HepG2 (cell line): Measurements from ENCODE around the gene NUP62. TPM values are rescaled to one million over a fixed set of nuclear protein-coding genes. Genes with fewer than 3 reads are reported as not detected.

ENCODE experiments used
- ATAC-seq: fragments of 200-7000 bp; cut with Tn5 transposase; 3 replicates; pipeline ENCODE4 v1.9.1; 2020; ENCODE audit warnings: mild to moderate bottlenecking, moderate library complexity
- BruUV-seq: library from RNA; stranded (reverse); fragments of 400-500 nt; replicated peaks from 2 replicates; lab custom pipeline; 2021; lab: Mats Ljungman, UMichigan
- CTCF ChIA-PET: fragments of 300-600 bp; formaldehyde crosslinking; extraction: SDS; loops from one replicate; lab custom pipeline; 2021; ENCODE audit warnings: low total read pairs, inconsistent platforms, low intra/inter-chr PET ratio; lab: Yijun Ruan, JAX
- POLR2A ChIA-PET: fragments of 350-600 bp; sonication (Branson Sonifier 250); formaldehyde crosslinking; loops from one replicate; lab custom pipeline; 2020; ENCODE audit warnings: antibody characterized with exemption, inconsistent platforms; lab: Yijun Ruan, JAX
- DNase-seq: peaks from one replicate; pipeline ENCODE4 v3.0.0-alpha.2; 2015; ENCODE audit warnings: low spot score
- FAIRE-seq: peaks from 3 replicates; lab custom pipeline; 2011; peaks lifted over from hg19 to GRCh38; lab: Jason Lieb, UNC
- H2AFZ ChIP-seq: one replicate; pipeline ENCODE4 v1.6.1; 2011; ENCODE audit warnings: low read length, inconsistent platforms
- H3K27ac ChIP-seq: fragments of 300-600 bp; 3 replicates; pipeline ENCODE4 v1.8.0; 2011; ENCODE audit warnings: mixed run types, mild to moderate bottlenecking, mixed read lengths, low read length, inconsistent platforms; ENCODE audit not compliant: insufficient read depth; ENCODE audit errors: extremely low read length
- H3K27me3 ChIP-seq, 2 experiments: fragments of 200-600 bp in 1 of 2; 2 replicates in 1 of 2; 3 replicates in 1 of 2; pipeline versions ENCODE4 v1.6.0 to v1.8.0; 2011; ENCODE audit warnings: low read length in 2 of 2, mild to moderate bottlenecking in 2 of 2, moderate library complexity in 2 of 2, inconsistent platforms in 1 of 2; ENCODE audit not compliant: insufficient read depth in 2 of 2, control insufficient read depth in 1 of 2
- H3K36me3 ChIP-seq, 2 experiments: fragments of 200-600 bp in 1 of 2; replicated peaks in 1 of 2; 2 replicates in 1 of 2; 3 replicates in 1 of 2; pipeline versions ENCODE4 v1.5.1 to v1.8.0; 2011; ENCODE audit warnings: low read length in 2 of 2, inconsistent platforms in 1 of 2; ENCODE audit not compliant: insufficient read depth in 2 of 2, control insufficient read depth in 1 of 2
- H3K4me1 ChIP-seq: 2 replicates; pipeline ENCODE4 v1.5.1; 2012; ENCODE audit warnings: low read length, inconsistent platforms; ENCODE audit not compliant: insufficient read depth
- H3K4me2 ChIP-seq: 2 replicates; pipeline ENCODE4 v1.6.0; 2011; ENCODE audit warnings: low read depth, low read length, inconsistent platforms
- H3K4me3 ChIP-seq, 3 experiments: fragments of 200-600 bp in 1 of 3; sonication (generic), shearing (Covaris generic) in 1 of 3; replicated peaks in 1 of 3; 2 replicates each; pipeline ENCODE4 v1.5.1; 2011 to 2016; ENCODE audit warnings: low read length in 3 of 3, inconsistent platforms in 2 of 3, low read depth in 2 of 3, mild to moderate bottlenecking in 2 of 3, control low read depth in 1 of 3, mixed read lengths in 1 of 3; ENCODE audit not compliant: insufficient read depth in 1 of 3
- H3K79me2 ChIP-seq: one replicate; pipeline ENCODE4 v1.6.1; 2011; ENCODE audit warnings: low read length, inconsistent platforms; ENCODE audit not compliant: insufficient read depth
- H3K9ac ChIP-seq: 2 replicates; pipeline ENCODE4 v1.6.0; 2011; ENCODE audit warnings: mild to moderate bottlenecking, low read depth, low read length, inconsistent platforms; ENCODE audit not compliant: insufficient read depth
- H3K9me3 ChIP-seq: 2 replicates; pipeline ENCODE4 v1.5.1; 2012; ENCODE audit warnings: mild to moderate bottlenecking, low read length
- H4K20me1 ChIP-seq: 2 replicates; pipeline ENCODE4 v1.6.0; 2011; ENCODE audit warnings: inconsistent platforms, mild to moderate bottlenecking, low read length, moderate library complexity; ENCODE audit not compliant: insufficient read depth
- AGO2 ChIP-seq: fragments of 200-400 bp; formaldehyde crosslinking; optimal IDR thresholded peaks from 2 replicates; pipeline ENCODE3; 2017; ENCODE audit warnings: mild to moderate bottlenecking, low read depth, low read length, moderate library complexity
- NRL ChIP-seq: sonication (generic); formaldehyde crosslinking; IDR thresholded peaks from 2 replicates; pipeline ENCODE4 v1.5.0; 2020; ENCODE audit warnings: missing genetic modification reagents, mild to moderate bottlenecking, moderate library complexity, borderline replicate concordance
- TEAD2 ChIP-seq: sonication (generic); formaldehyde crosslinking; IDR thresholded peaks from 2 replicates; pipeline ENCODE4 v1.9.0; 2021; ENCODE audit warnings: missing genetic modification reagents
- ZBTB8A ChIP-seq: sonication (generic); formaldehyde crosslinking; IDR thresholded peaks from 2 replicates; pipeline ENCODE4 v1.4.0; 2020; ENCODE audit warnings: mild to moderate bottlenecking, low read depth, missing genetic modification reagents, borderline replicate concordance
- ZKSCAN1 ChIP-seq: fragments of 150-350 bp; IDR thresholded peaks from 2 replicates; pipeline ENCODE4 v1.6.1; 2014; ENCODE audit warnings: low read length
- ZNF30 ChIP-seq: sonication (generic); formaldehyde crosslinking; IDR thresholded peaks from 2 replicates; pipeline ENCODE4 v1.5.0; 2020; ENCODE audit warnings: mild to moderate bottlenecking, missing genetic modification reagents
- ZNF337 ChIP-seq: sonication (generic); formaldehyde crosslinking; IDR thresholded peaks from 2 replicates; pipeline ENCODE4 v1.5.1; 2020; ENCODE audit warnings: missing genetic modification reagents, low read depth, mild to moderate bottlenecking, borderline replicate concordance
- ZNF460 ChIP-seq: sonication (generic); formaldehyde crosslinking; IDR thresholded peaks from 2 replicates; pipeline ENCODE4 v1.5.1; 2020; ENCODE audit warnings: missing genetic modification reagents, mild to moderate bottlenecking, borderline replicate concordance
- ZNF577 ChIP-seq: sonication (generic); formaldehyde crosslinking; IDR thresholded peaks from 2 replicates; pipeline ENCODE4 v1.4.0; 2020; ENCODE audit warnings: mild to moderate bottlenecking, low read depth, missing genetic modification reagents, borderline replicate concordance
- ZNF703 ChIP-seq: sonication (generic); formaldehyde crosslinking; IDR thresholded peaks from 2 replicates; pipeline ENCODE4 v1.5.1; 2020; ENCODE audit warnings: missing genetic modification reagents, mild to moderate bottlenecking, moderate library complexity, borderline replicate concordance
- WGBS: methylation state at CpG from one replicate; pipeline ENCODE4 v1.1.6; 2017; ENCODE audit warnings: low lambda C conversion rate; 5-methylcytosine and 5-hydroxymethylcytosine counted together
- in situ Hi-C: cut with HindIII; loops from 2 replicates; pipeline ENCODE4 v1.10.0; 2017; ENCODE audit warnings: low pct_unique_long_range_greater_than_20kb; ENCODE audit not compliant: extremely low pct_ligation_motif_present
- intact Hi-C: fragments of 100-400 bp; cut with micrococcal nuclease; formaldehyde crosslinking; loops from one replicate; pipeline ENCODE4 v1.10.0; 2022; ENCODE audit not compliant: unreplicated experiment
- polyA plus RNA-seq, 8 experiments: library from polyadenylated mRNA; depleted of rRNA in 3 of 8; stranded (reverse) in 7 of 8; unstranded in 1 of 8; fragments of >200 nt; fragmentation: Illumina TruSeq in 4 of 8; extraction: Trizol in 4 of 8; gene quantifications; 2 replicates each; pipeline versions ENCODE4 v1.2.1 to v1.2.3, GENCODE V29; 2011 to 2016; ENCODE audit warnings: low read depth in 4 of 8, missing spikeins in 1 of 8, mixed read lengths in 1 of 8; ENCODE audit not compliant: insufficient read depth in 1 of 8
- total RNA-seq, 5 experiments: library from RNA; depleted of rRNA; stranded (reverse); fragments of >200 nt; fragmentation: Illumina TruSeq; extraction: Trizol; gene quantifications; 2 replicates each; pipeline ENCODE4 v1.2.3, GENCODE V29; 2016; ENCODE audit warnings: low read depth in 1 of 5
- TF ChIP-seq, protein P1 (sequence below): sonication (generic); formaldehyde crosslinking; IDR thresholded peaks from 2 replicates; pipeline ENCODE4 v1.8.1; 2023; ENCODE audit warnings: mild to moderate bottlenecking, inconsistent platforms, moderate library complexity, missing genetic modification reagents, borderline replicate concordance
- TF ChIP-seq, protein P2 (sequence below): sonication (generic); formaldehyde crosslinking; IDR thresholded peaks from 2 replicates; pipeline ENCODE4 v1.5.0; 2020; ENCODE audit warnings: missing genetic modification reagents, mild to moderate bottlenecking, borderline replicate concordance

Gene NUP62
- total and polyA plus RNA-seq, 2 of the 13 experiments (the other 11 are each of a cell fraction or from before 2014, with no cell fraction given), result 16.5 to 41.5 TPM

DNA sequence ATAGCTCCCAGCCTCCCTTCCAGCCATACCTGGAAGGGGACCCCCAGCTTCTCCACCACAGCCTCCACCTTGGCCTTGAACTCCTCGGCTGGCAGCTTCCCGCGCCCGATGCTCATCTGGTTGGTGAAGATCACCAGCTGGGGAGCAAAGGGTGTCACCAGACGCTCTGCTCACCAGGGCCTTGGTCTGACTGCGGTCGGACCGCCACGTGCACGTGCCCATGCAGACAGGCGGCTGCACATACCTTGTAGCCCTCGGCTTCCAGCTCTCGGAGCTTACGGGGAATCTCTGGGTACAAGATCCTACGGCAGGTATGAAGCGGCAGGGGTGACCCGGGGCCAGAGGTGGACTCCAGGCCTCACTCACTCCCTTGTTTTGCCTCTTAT lies 65.4 kb downstream of the NUP62 start:
- BruUV-seq, result no TSS peak
- in situ Hi-C loops (no loop called here), intact Hi-C loops (no loop called here)
- H3K4me3 ChIP-seq, result no peak overlapping the region
- H3K9ac ChIP-seq, result no peak overlapping the region
- ATAC-seq (no peak), DNase-seq (no peak), FAIRE-seq (no peak)
- H3K27ac ChIP-seq, result no peak overlapping the region
- no peak overlapping the region for H3K4me2 ChIP-seq
- H2AFZ ChIP-seq, result no peak overlapping the region
- peaks cover 16% of the 10 kb centered on the region for H3K79me2 ChIP-seq
- POLR2A ChIA-PET, result interaction anchor here (2.4 kb wide), 1 partner anchor 13 kb away, joined by 24 read pairs; the partner anchor contains the start of gene PTOV1
- TF ChIP-seq AGO2, result peak; percentile 48
- no peak for TF ChIP-seq ZBTB8A
- WGBS, result 99% methylated on average over 8 of the region's 17 CpGs
- peaks cover 42% of the 10 kb centered on the region for H3K4me1 ChIP-seq
- CTCF ChIA-PET, result no interaction called here
- peaks cover 14 to 39% of the 10 kb centered on the region in 2 experiments for H3K36me3 ChIP-seq
- no peaks in the 10 kb centered on the region; a peak in 1 of 5 replicates for H3K27me3 ChIP-seq
- peaks cover 6% of the 10 kb centered on the region for H4K20me1 ChIP-seq
- H3K9me3 ChIP-seq, result no peaks in the 10 kb centered on the region

DNA sequence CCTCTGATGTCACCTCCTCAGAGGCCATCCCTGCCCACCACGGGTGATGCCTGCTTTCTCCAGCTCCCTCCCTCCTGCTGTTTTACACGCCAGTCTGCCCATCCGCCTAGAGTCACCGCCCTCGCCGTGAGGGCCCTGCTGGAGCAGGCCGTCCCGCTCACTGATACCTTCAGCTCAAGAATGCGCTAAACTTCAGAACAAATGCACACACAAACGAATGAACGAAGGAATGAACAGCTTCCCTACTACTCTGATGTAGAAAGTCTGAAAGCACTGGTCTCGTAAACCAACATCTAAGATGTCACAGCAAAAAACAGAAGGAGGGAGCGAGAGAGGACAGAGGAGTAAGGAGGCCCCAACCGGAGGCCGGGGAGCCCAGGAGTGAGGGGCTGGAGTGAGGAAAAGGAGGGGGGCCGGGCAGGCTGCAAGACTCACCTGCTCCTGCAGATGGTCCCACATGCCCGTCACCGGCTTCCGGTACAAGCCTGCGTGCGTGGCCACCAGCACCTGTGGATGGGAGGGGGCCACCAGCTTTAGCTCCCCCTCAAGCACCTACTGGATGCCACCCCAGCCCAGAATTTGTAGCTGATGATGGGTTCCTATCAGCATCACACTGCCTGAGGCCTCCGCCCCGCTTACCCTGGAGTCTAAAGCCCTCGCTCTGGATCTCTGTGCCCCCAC lies 65.9 kb downstream of the NUP62 start:
- peaks cover 6% of the 10 kb centered on the region for H4K20me1 ChIP-seq
- H3K9ac ChIP-seq, result no peak overlapping the region
- no peak overlapping the region for H2AFZ ChIP-seq
- no peak overlapping the region for H3K4me2 ChIP-seq
- peaks cover 19 to 45% of the 10 kb centered on the region in 2 experiments for H3K36me3 ChIP-seq
- intact Hi-C loops (no loop called here), in situ Hi-C loops (no loop called here)
- no peaks in the 10 kb centered on the region; a peak in 1 of 5 replicates for H3K27me3 ChIP-seq
- H3K79me2 ChIP-seq, result peaks cover 16% of the 10 kb centered on the region
- BruUV-seq, result no TSS peak
- H3K4me1 ChIP-seq, result peaks cover 36% of the 10 kb centered on the region
- H3K4me3 ChIP-seq, result no peak overlapping the region
- ChIA-PET POLR2A (interaction anchor here (1.0 to 2.4 kb wide), 2 partner anchors 12 to 13 kb away, joined by 3 to 24 read pairs; partner anchors contain the start of gene PTOV1), CTCF (no interaction called here)
- DNase-seq, result no peak
- 94% methylated on average over 21 of the region's 24 CpGs for WGBS
- TF ChIP-seq ZNF30 (CRISPR knock-in tag) (no peak), NRL (no peak), TEAD2 (no peak), ZNF577 (CRISPR knock-in tag) (no peak), ZNF703 (CRISPR knock-in tag) (no peak), ZNF337 (CRISPR knock-in tag) (no peak), ZKSCAN1 (no peak), ZNF460 (CRISPR knock-in tag) (no peak)
- TF ChIP-seq, protein P1, sequence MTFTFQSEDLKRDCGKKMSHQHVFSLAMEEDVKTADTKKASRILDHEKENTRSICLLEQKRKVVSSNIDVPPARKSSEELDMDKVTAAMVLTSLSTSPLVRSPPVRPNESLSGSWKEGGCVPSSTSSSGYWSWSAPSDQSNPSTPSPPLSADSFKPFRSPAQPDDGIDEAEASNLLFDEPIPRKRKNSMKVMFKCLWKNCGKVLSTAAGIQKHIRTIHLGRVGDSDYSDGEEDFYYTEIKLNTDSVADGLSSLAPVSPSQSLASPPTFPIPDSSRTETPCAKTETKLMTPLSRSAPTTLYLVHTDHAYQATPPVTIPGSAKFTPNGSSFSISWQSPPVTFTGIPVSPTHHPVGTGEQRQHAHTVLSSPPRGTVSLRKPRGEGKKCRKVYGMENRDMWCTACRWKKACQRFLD (CRISPR knock-in tag), result no peak
- TF ChIP-seq, protein P2, sequence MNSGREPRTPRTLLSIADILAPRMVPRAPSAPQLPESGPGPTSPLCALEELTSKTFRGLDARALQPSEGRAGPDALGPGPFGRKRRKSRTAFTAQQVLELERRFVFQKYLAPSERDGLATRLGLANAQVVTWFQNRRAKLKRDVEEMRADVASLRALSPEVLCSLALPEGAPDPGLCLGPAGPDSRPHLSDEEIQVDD (CRISPR knock-in tag), result no peak
- FAIRE-seq, result no peak
- H3K27ac ChIP-seq, result no peak overlapping the region
- no peak for ATAC-seq
- H3K9me3 ChIP-seq, result no peaks in the 10 kb centered on the region
